Endometrial microvascular endothelial cells (primary cell): ENCODE measurements around the gene OR8A1. TPM values are rescaled to one million over a fixed set of nuclear protein-coding genes. Genes with fewer than 3 reads are reported as not detected.

ENCODE experiments used
- in situ Hi-C: cut with HindIII; loops from 2 replicates; pipeline ENCODE4 v1.10.0; 2017; ENCODE audit warnings: low sequenced_read_pairs, low pct_unique_long_range_greater_than_20kb; ENCODE audit errors: inconsistent ontology term
- total RNA-seq: library from RNA; depleted of rRNA; stranded (reverse); fragments of >200 nt; gene quantifications from one replicate; pipeline ENCODE4 v1.2.3, GENCODE V29; 2015; ENCODE audit errors: inconsistent ontology term

The OR8A1 gene
- not detected for total RNA-seq

GRCh38 chr11:124569697-124570096 is at the start of gene OR8A1:
TSS of gene OR8A1 (plus strand) at chr11:124569997. CDS start at chr11:124570120, 123 bp downstream.
- in situ Hi-C loops, result no loop called here

GRCh38 chr11:124520550-124520854 is 49.3 kb upstream of the OR8A1 start:
- in situ Hi-C loops, result no loop called here

- in situ Hi-C loops, result no loop called here
These were observed 36.2 kb upstream of the OR8A1 start for GRCh38 chr11:124533626-124534025.

GRCh38 chr11:124534051-124534450 is 35.7 kb upstream of the OR8A1 start:
- in situ Hi-C loops, result no loop called here

- in situ Hi-C loops, result no loop called here
These were observed 34.1 kb upstream of the OR8A1 start for GRCh38 chr11:124535552-124536232.

GRCh38 chr11:124536520-124536919 is 33.3 kb upstream of the OR8A1 start:
- in situ Hi-C loops, result no loop called here

- in situ Hi-C loops, result no loop called here
These were observed 31.8 kb upstream of the OR8A1 start for GRCh38 chr11:124538019-124538418.

- in situ Hi-C loops, result no loop called here
These were observed 28.6 kb upstream of the OR8A1 start for GRCh38 chr11:124541204-124541603.

GRCh38 chr11:124543145-124543544 is 26.7 kb upstream of the OR8A1 start:
- in situ Hi-C loops, result no loop called here

- in situ Hi-C loops, result no loop called here
These were observed 26.2 kb upstream of the OR8A1 start, which contains the start of gene OR8B12 for GRCh38 chr11:124543554-124543953. TSS of gene OR8B12 (minus strand) at chr11:124543654. CDS start at chr11:124543654, 0 bp downstream.

GRCh38 chr11:124551189-124551588 is 18.6 kb upstream of the OR8A1 start:
- in situ Hi-C loops, result no loop called here

- in situ Hi-C loops, result no loop called here
These were observed 17.8 kb upstream of the OR8A1 start for GRCh38 chr11:124551987-124552386.

GRCh38 chr11:124556828-124557227 is 13.0 kb upstream of the OR8A1 start:
- in situ Hi-C loops, result no loop called here

- in situ Hi-C loops, result no loop called here
These were observed 363 bp downstream of the OR8A1 start for GRCh38 chr11:124570160-124570559.

GRCh38 chr11:124577716-124578427 is 8.1 kb downstream of the OR8A1 start:
- in situ Hi-C loops, result no loop called here

- in situ Hi-C loops, result no loop called here
These were observed 9.0 kb downstream of the OR8A1 start for GRCh38 chr11:124578761-124579160.

- in situ Hi-C loops, result no loop called here
These were observed 12.0 kb downstream of the OR8A1 start for GRCh38 chr11:124581817-124582216.

- in situ Hi-C loops, result no loop called here
These were observed 12.8 kb downstream of the OR8A1 start for GRCh38 chr11:124582565-124582964.

- in situ Hi-C loops, result no loop called here
These were observed 14.0 kb downstream of the OR8A1 start for GRCh38 chr11:124583781-124584180.

- in situ Hi-C loops, result no loop called here
These were observed 15.0 kb downstream of the OR8A1 start for GRCh38 chr11:124584681-124585372.
